ENCODE measurements around the gene RGS8. TPM values are rescaled to one million over a fixed set of nuclear protein-coding genes. Genes with fewer than 3 reads are reported as not detected.

The RGS8 gene
- total RNA-seq, result not detected
- long read RNA-seq, result 0 reads

DNA sequence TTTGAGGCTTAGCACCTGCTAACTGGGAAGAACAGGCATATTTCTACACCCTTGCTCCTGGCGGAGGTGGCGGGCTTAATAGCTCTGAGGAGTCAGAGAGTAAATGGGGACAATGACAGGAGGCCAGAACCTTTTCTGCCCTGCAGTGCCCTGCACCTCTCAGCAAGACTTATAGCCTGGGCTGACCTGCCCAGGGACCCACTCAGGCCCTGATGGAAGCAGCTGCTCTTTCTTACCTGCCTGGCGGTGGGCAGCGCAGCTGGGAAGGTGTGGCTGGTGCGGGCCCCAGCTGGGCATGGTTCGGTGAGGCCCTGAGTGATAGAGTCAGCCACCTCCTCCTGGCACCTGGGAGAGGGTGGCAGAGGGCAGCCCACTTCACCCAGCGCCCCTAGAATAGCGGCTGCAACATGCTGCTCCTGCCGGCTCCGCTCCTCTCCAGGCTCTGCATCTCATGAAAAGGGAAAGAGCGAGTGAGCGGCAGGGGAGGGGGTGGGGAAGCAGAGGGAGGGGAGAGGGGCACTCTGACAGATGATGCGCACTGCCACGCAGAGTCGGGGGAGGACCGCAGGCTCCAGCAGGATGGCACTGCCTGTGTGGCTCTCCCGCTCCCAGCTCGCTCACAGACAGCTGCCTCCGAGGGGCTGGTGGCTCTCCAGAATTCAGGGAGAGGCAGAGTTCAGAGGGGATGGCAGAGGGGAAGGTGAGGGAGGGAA lies at the start of gene RGS8:
TSS of gene RGS8 (minus strand) at position 472 of the 713 bp plus-strand sequence. CDS start 14,938 bp downstream, outside the sequence.
- TF ChIP-seq CTCF (IDR thresholded peaks at IDR 0.05), result no peak
- Histone ChIP-seq H3K4me1 (no peaks in the 10 kb centered on the region), H3K4me3 (no peak within 1 kb of the TSS), H3K27ac (no peak within 1 kb of the TSS), H3K9me3 (no peaks in the 10 kb centered on the region), H3K27me3 (ENCODE audit: low read depth) (no peaks in the 10 kb centered on the region), H3K36me3 (no peaks in the 10 kb centered on the region)
- intact Hi-C loops (cut with DNase I), result no loop called here
- ATAC-seq, result no peak
- no peak for DNase-seq

DNA sequence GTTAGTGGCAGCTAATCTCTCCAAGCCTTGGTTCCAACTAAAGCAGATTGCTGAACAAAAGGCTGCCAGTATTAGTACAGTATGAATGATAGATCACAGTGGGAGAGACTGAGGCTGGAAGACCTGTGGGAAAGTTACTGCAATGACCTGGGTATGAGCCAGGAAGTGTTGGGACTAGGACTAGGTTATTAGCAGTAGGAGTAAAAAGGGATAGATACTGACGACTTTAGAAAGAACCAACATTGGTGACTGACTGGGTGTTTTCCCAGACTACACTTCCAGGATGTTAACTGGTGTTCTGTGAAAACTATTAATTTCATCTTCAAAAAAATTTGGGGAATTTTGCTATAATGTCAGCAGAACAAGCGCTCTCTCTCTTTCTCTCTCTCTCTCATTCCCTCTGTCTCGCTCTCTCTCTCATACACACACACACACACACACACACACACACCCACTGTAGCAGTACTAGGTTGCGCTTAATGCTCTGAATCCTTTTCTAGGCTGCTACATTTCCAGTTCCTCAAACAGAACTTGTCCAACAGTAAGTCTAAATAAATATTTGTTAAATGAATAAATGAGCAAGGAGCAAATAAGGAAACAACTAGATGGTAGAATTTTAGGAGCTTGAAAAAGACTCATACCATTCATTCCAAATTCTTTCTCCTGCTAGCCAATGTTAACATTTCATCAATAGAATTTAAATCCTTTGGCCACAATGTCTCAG lies 47.6 kb upstream of the RGS8 start:
- H3K36me3 ChIP-seq, result no peaks in the 10 kb centered on the region
- H3K27ac ChIP-seq, result no peak overlapping the region
- no peak for TF ChIP-seq CTCF (IDR thresholded peaks at IDR 0.05)
- ATAC-seq (no peak), DNase-seq (no peak)
- H3K27me3 ChIP-seq (ENCODE audit: low read depth), result no peaks in the 10 kb centered on the region
- no peaks in the 10 kb centered on the region for H3K4me1 ChIP-seq
- no peak overlapping the region for H3K4me3 ChIP-seq
- no peaks in the 10 kb centered on the region for H3K9me3 ChIP-seq
- intact Hi-C loops (cut with DNase I), result no loop called here

- no peak for ATAC-seq
Measured at GRCh38 chr1:182726912-182727311, 42.5 kb upstream of the RGS8 start.

GRCh38 chr1:182725259-182726255 lies 41.2 kb upstream of the RGS8 start:
- Histone ChIP-seq H3K36me3 (no peaks in the 10 kb centered on the region), H3K27ac (no peak overlapping the region), H3K9me3 (no peaks in the 10 kb centered on the region), H3K4me3 (no peak overlapping the region), H3K4me1 (no peaks in the 10 kb centered on the region), H3K27me3 (ENCODE audit: low read depth) (no peaks in the 10 kb centered on the region)
- ATAC-seq, result no peak
- intact Hi-C loops (cut with DNase I), result no loop called here
- no peak for DNase-seq
- no peak for TF ChIP-seq CTCF (IDR thresholded peaks at IDR 0.05)

More at GRCh38 chr1:182726912-182727311, 42.5 kb upstream of the RGS8 start:
- no peaks in the 10 kb centered on the region for H3K9me3 ChIP-seq
- no peak overlapping the region for H3K27ac ChIP-seq
- no peaks in the 10 kb centered on the region for H3K4me1 ChIP-seq
- no peaks in the 10 kb centered on the region for H3K36me3 ChIP-seq
- H3K27me3 ChIP-seq (ENCODE audit: low read depth), result no peaks in the 10 kb centered on the region
- no peak overlapping the region for H3K4me3 ChIP-seq
- intact Hi-C loops (cut with DNase I), result no loop called here
- TF ChIP-seq CTCF (IDR thresholded peaks at IDR 0.05), result no peak
- DNase-seq, result no peak

GRCh38 chr1:182724215-182724614 lies 39.8 kb upstream of the RGS8 start:
- Histone ChIP-seq H3K36me3 (no peaks in the 10 kb centered on the region), H3K27ac (no peak overlapping the region), H3K27me3 (ENCODE audit: low read depth) (no peaks in the 10 kb centered on the region), H3K4me1 (no peaks in the 10 kb centered on the region), H3K9me3 (no peaks in the 10 kb centered on the region), H3K4me3 (no peak overlapping the region)
- intact Hi-C loops (cut with DNase I), result no loop called here
- no peak for TF ChIP-seq CTCF (IDR thresholded peaks at IDR 0.05)
- ATAC-seq (no peak), DNase-seq (no peak)
